ENCODE results near the gene PARP4. TPM values are rescaled to one million over a fixed set of nuclear protein-coding genes. Genes with fewer than 3 reads are reported as not detected.

PARP4 gene
- total and polyA plus RNA-seq, 2 donors (not counting 3 experiments of a cell fraction or from before 2014, with no cell fraction given), result 37.1 to 71.7 TPM

- dilution Hi-C loops (cut with MboI; ENCODE audit: extremely low pct_ligation_motif_present, low sequenced_read_pairs), result no loop called here
- peaks cover 0 to under 1% of the 10 kb centered on the region in 2 experiments for H3K36me3 ChIP-seq (ENCODE audit: control insufficient read depth in 2 of 2, extremely low read depth in 1 of 2, insufficient read depth in 2 of 2, low read length in 2 of 2)
- H4K20me1 ChIP-seq (replicated peaks; ENCODE audit: control insufficient read depth, extremely low read depth, insufficient read depth, low read length), result no peaks in the 10 kb centered on the region
- H3K4me2 ChIP-seq (ENCODE audit: insufficient read depth, low read length), result peak overlapping the region; percentile 90
- H3K9me1 ChIP-seq (replicated peaks; ENCODE audit: control insufficient read depth, extremely low read depth, insufficient read depth, low read length), result no peaks in the 10 kb centered on the region
- peak; percentile 86 for TF ChIP-seq FOS (IDR thresholded peaks at IDR 0.05; ENCODE audit: borderline replicate concordance, insufficient read depth, low read length)
- TF ChIP-seq POLR2AphosphoS5 (IDR thresholded peaks at IDR 0.05; ENCODE audit: insufficient read depth, low read depth, low read length), result peak; percentile 18
- peak; percentile 72 for TF ChIP-seq GATA2 (IDR thresholded peaks at IDR 0.05; ENCODE audit: insufficient read depth, insufficient read length, low read depth, low read length)
- TF ChIP-seq JUN (IDR thresholded peaks at IDR 0.05; ENCODE audit: borderline replicate concordance, insufficient read depth, insufficient read length, low read depth), result peak; percentile 55
- TF ChIP-seq MYC (IDR thresholded peaks at IDR 0.05; ENCODE audit: low read depth, low read length), result no peak
- H3K27me3 ChIP-seq (ENCODE audit: control insufficient read depth in 2 of 2, insufficient read depth in 2 of 2, low read length in 2 of 2), result no peaks in the 10 kb centered on the region
- peak overlapping the region; percentile 90 for H3K27ac ChIP-seq (ENCODE audit: insufficient read depth, low read depth, low read length)
- intact Hi-C loops (cut with micrococcal nuclease), result loop anchor here (5.0 kb wide), 1 partner anchor 411 kb away; a partner anchor contains a TSS
- H3K9ac ChIP-seq (replicated peaks; ENCODE audit: extremely low read depth, insufficient read depth, low read length), result peak overlapping the region; percentile 67
- POLR2A ChIA-PET, result interaction anchor here (1.2 kb wide), 1 partner anchor 8 kb away, joined by 3 read pairs; no protein-coding TSS in a partner anchor
- peaks cover 19% of the 10 kb centered on the region for H3K4me1 ChIP-seq (ENCODE audit: control insufficient read depth, extremely low read depth, insufficient read depth, low read length)
- H2AFZ ChIP-seq (ENCODE audit: low read depth, low read length), result no peak overlapping the region
- peak; percentile 85 for DNase-seq (ENCODE audit: low read depth, low spot score)
- CTCF ChIA-PET, result interaction anchor here (1.1 to 2.6 kb wide), 2 partner anchors 8 to 9 kb away, joined by 3 to 8 read pairs; no protein-coding TSS in a partner anchor
- no TSS peak for BruUV-seq (replicated peaks)
- H3K4me3 ChIP-seq (replicated peaks in 1 of 3; ENCODE audit: insufficient read depth in 1 of 3, low read depth in 1 of 3, low read length in 3 of 3), result peak overlapping the region; percentile 38 to 65 (median 62)
- peak; percentile 90 for FAIRE-seq
- no peaks in the 10 kb centered on the region for H3K9me3 ChIP-seq (replicated peaks; ENCODE audit: control insufficient read depth, insufficient read depth, low read length)
- peaks cover 48% of the 10 kb centered on the region for H3K79me2 ChIP-seq (ENCODE audit: control insufficient read depth, insufficient read depth, low read length)
Measured at GRCh38 chr13:24511019-24511815, 1.4 kb downstream of the PARP4 start.

Data from endothelial cell of umbilical vein (primary cell).